ENCODE measurements around the gene GLT1D1.

The GLT1D1 gene

DNA sequence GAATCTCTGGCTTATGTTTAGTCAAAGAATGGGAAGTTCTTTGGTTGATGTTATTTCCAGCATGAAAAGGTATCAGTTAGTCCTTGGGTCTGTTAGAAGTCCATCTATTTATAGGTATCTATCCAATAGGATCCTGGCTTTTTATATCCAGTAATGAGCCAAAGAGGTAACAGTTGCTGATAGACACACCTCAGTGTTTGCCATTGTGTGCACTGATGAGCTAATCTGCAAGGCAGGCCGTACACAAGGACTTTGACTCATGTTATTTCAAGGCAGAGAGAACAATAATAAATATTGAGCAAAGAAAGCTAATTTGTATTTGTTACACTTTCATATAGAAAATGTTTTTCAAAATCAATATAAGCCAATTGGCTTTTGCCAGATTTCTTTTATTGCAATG, 56.4 kb downstream of the GLT1D1 start:
- no peak for DNase-seq (ENCODE audit: extremely low spot score)
- CTCF ChIA-PET: interaction anchor here (1.5 kb wide), 1 partner anchor 11 kb away, joined by 4 read pairs; no protein-coding TSS in a partner anchor
- POLR2A ChIA-PET: no interaction called here
- TF ChIP-seq, protein P1, sequence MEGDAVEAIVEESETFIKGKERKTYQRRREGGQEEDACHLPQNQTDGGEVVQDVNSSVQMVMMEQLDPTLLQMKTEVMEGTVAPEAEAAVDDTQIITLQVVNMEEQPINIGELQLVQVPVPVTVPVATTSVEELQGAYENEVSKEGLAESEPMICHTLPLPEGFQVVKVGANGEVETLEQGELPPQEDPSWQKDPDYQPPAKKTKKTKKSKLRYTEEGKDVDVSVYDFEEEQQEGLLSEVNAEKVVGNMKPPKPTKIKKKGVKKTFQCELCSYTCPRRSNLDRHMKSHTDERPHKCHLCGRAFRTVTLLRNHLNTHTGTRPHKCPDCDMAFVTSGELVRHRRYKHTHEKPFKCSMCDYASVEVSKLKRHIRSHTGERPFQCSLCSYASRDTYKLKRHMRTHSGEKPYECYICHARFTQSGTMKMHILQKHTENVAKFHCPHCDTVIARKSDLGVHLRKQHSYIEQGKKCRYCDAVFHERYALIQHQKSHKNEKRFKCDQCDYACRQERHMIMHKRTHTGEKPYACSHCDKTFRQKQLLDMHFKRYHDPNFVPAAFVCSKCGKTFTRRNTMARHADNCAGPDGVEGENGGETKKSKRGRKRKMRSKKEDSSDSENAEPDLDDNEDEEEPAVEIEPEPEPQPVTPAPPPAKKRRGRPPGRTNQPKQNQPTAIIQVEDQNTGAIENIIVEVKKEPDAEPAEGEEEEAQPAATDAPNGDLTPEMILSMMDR (IDR thresholded peaks at IDR 0.05; ENCODE audit: control extremely low read depth, extremely low read depth, low read depth, missing control alignments): no peak

GRCh38 chr12:128910629-128911028, 57.4 kb downstream of the GLT1D1 start:
- no peak for DNase-seq (ENCODE audit: extremely low spot score)
- POLR2A ChIA-PET: no interaction called here
- CTCF ChIA-PET: interaction anchor here (1.5 kb wide), 1 partner anchor 12 kb away, joined by 4 read pairs; no protein-coding TSS in a partner anchor
- TF ChIP-seq, protein P1 (IDR thresholded peaks at IDR 0.05; ENCODE audit: control extremely low read depth, extremely low read depth, low read depth, missing control alignments): no peak

DNA sequence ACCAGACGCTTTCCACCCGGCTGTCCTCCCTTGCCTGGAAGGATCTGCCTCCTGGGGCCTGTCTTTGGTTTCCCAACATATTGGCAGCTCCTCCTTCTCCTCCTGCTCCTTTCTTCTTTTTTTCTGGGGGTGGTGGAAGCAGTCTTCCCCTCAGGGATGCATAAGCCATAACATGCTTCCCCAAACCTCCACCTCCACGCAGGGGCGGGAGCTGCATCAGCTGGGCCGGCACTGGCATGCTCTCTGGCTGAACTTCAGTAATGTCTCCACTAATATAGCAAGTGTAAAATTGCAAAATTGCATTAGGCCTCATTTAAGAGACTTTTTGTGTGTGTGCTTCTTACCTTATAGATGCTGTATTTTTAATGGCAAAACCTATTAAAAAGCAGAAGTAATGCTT, 58.6 kb downstream of the GLT1D1 start:
- no peak for DNase-seq (ENCODE audit: extremely low spot score)
- TF ChIP-seq, protein P1 (IDR thresholded peaks at IDR 0.05; ENCODE audit: control extremely low read depth, extremely low read depth, low read depth, missing control alignments): no peak
- CTCF ChIA-PET: no interaction called here
- POLR2A ChIA-PET: no interaction called here

- peak; percentile 69 for DNase-seq (ENCODE audit: extremely low spot score)
- TF ChIP-seq, protein P1 (IDR thresholded peaks at IDR 0.05; ENCODE audit: control extremely low read depth, extremely low read depth, low read depth, missing control alignments): no peak
- ChIA-PET POLR2A (interaction anchor here (0.6 kb wide), 1 partner anchor 126 kb away, joined by 4 read pairs; no protein-coding TSS in a partner anchor), CTCF (interaction anchor here (2.7 kb wide), 1 partner anchor 14 kb away, joined by 7 read pairs; no protein-coding TSS in a partner anchor)
These were observed 61.8 kb downstream of the GLT1D1 start for GRCh38 chr12:128914908-128915563.

- no peak for DNase-seq (ENCODE audit: extremely low spot score)
- CTCF ChIA-PET: interaction anchor here (1.3 to 2.7 kb wide), 3 partner anchors 13 to 133 kb away, joined by 3 to 7 read pairs (median 3); no protein-coding TSS in a partner anchor
- POLR2A ChIA-PET: no interaction called here
- TF ChIP-seq, protein P1 (IDR thresholded peaks at IDR 0.05; ENCODE audit: control extremely low read depth, extremely low read depth, low read depth, missing control alignments): no peak
These were observed 63.1 kb downstream of the GLT1D1 start for GRCh38 chr12:128916425-128916824.

- ChIA-PET CTCF (interaction anchor here (1.5 kb wide), 1 partner anchor 15 kb away, joined by 3 read pairs; no protein-coding TSS in a partner anchor), POLR2A (no interaction called here)
- TF ChIP-seq, protein P1 (IDR thresholded peaks at IDR 0.05; ENCODE audit: control extremely low read depth, extremely low read depth, low read depth, missing control alignments): no peak
- DNase-seq (ENCODE audit: extremely low spot score): no peak
These were observed 65.4 kb downstream of the GLT1D1 start for GRCh38 chr12:128918481-128919260.

Measured in GM10248 (cell line).